Measurements from ENCODE around the gene PNRC2.

PNRC2 gene, protein sequence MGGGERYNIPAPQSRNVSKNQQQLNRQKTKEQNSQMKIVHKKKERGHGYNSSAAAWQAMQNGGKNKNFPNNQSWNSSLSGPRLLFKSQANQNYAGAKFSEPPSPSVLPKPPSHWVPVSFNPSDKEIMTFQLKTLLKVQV

DNA sequence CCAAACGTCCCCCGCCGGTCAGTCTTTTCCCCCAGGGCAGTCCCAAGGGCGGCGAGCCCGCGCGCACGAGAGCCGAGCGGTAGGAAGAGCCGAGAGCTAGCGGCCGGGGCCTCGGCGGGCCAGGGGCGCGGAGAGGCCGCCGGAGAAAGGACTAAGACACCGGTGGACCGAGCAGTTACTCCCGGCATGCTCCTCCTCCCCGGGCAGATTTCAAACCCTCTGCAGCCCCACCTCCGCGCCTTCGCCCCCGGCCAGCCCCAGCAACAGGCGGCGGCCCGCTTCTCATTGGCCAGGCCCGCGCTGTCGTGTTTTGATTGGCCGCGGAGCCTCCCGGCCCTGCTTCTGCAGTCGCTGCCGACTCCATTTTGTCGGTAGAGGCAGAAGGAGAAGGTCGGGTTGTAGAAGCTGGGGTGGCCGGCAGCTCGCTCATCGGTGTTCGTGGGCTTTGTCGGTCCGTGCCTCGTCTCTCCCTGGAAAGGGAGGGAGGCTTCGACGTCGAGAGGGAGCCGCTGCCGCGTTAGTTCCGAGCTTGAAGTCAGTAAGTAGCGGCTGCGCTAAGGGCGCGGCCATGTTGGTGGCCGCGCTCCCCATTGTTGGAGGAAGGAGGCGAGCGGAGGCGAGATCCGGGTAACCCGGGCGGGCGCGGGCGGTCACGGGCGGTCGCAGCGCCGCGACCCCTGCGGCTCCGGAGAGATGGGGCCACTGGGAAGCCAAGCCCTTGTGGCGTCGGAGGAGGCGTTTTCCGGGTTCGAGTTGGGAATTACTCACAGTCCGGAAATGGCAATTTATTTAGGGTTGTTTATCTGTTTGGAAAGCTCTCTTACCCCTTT, at the start of gene PNRC2:
TSS of gene PNRC2 (plus strand) at position 368 of the 830 bp plus-strand sequence. CDS start 1,630 bp downstream, outside the sequence.
- peak within 1 kb of the TSS; percentile 99 for H3K27ac ChIP-seq (ENCODE audit: low read length)
- H3K36me3 ChIP-seq (replicated peaks; ENCODE audit: insufficient read depth, low read length), result no peaks in the 10 kb centered on the region; the same call in 1 of the 2 replicates
- peak; percentile 96 for DNase-seq
- peaks cover 40% of the 10 kb centered on the region for H3F3A ChIP-seq (ENCODE audit: insufficient read depth, low read length)
- H4K20me1 ChIP-seq (ENCODE audit: insufficient read depth, low read length), result peaks cover 13% of the 10 kb centered on the region
- H3K9me2 ChIP-seq (replicated peaks; ENCODE audit: insufficient read depth, low read length), result no peaks in the 10 kb centered on the region
- H3K9me3 ChIP-seq (replicated peaks; ENCODE audit: insufficient read depth, low read length), result no peaks in the 10 kb centered on the region
- H2AFZ ChIP-seq (ENCODE audit: low read length), result peak within 1 kb of the TSS; percentile 56
- H3K9ac ChIP-seq (ENCODE audit: low read length), result peak within 1 kb of the TSS; percentile 97
- peak within 1 kb of the TSS; percentile 76 for H3K4me2 ChIP-seq (ENCODE audit: low read depth, low read length)
- peak within 1 kb of the TSS; percentile 93 for H3K4me3 ChIP-seq (ENCODE audit: low read length)
- peaks cover 36% of the 10 kb centered on the region for H3K4me1 ChIP-seq (ENCODE audit: low read length)
- peaks cover 40% of the 10 kb centered on the region for H3K79me2 ChIP-seq (ENCODE audit: low read length)
- TF ChIP-seq EZH2 (optimal IDR thresholded peaks at IDR 0.05; ENCODE audit: low read depth, low read length), result no peak
- TF ChIP-seq, protein P1, sequence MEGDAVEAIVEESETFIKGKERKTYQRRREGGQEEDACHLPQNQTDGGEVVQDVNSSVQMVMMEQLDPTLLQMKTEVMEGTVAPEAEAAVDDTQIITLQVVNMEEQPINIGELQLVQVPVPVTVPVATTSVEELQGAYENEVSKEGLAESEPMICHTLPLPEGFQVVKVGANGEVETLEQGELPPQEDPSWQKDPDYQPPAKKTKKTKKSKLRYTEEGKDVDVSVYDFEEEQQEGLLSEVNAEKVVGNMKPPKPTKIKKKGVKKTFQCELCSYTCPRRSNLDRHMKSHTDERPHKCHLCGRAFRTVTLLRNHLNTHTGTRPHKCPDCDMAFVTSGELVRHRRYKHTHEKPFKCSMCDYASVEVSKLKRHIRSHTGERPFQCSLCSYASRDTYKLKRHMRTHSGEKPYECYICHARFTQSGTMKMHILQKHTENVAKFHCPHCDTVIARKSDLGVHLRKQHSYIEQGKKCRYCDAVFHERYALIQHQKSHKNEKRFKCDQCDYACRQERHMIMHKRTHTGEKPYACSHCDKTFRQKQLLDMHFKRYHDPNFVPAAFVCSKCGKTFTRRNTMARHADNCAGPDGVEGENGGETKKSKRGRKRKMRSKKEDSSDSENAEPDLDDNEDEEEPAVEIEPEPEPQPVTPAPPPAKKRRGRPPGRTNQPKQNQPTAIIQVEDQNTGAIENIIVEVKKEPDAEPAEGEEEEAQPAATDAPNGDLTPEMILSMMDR (IDR thresholded peaks at IDR 0.05; ENCODE audit: low read length), result no peak
- no peak for TF ChIP-seq EZH2phosphoT487 (IDR thresholded peaks at IDR 0.05; ENCODE audit: low read length)
- H3K27me3 ChIP-seq (replicated peaks; ENCODE audit: insufficient read depth, low read length), result no peaks in the 10 kb centered on the region

DNA sequence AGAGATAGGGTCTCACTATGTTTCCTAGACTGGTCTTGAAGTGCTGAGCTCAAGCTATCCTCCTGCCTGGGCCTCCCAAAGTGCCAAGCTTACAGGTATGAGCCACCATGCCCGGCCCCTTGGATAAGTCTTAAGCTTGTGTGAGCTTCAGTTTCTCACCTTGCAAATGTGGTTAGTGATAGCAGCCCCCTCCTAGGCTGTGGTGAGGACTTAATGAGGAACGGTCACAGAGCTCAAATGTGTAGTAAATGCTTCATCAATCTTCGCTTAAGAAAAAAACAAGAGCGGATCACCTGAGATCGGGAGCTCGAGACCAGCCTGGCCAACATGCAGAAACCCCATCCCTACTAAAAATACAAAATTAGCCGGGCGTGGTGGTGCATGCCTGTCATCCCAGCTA, 49.5 kb upstream of the PNRC2 start:
- Histone ChIP-seq H3K4me2 (ENCODE audit: low read depth, low read length) (no peak overlapping the region), H3K36me3 (replicated peaks; ENCODE audit: insufficient read depth, low read length) (no peaks in the 10 kb centered on the region), H3K9me2 (replicated peaks; ENCODE audit: insufficient read depth, low read length) (no peaks in the 10 kb centered on the region), H3K27ac (ENCODE audit: low read length) (no peak overlapping the region), H3K9ac (ENCODE audit: low read length) (no peak overlapping the region), H3K79me2 (ENCODE audit: low read length) (no peaks in the 10 kb centered on the region), H3K27me3 (replicated peaks; ENCODE audit: insufficient read depth, low read length) (no peaks in the 10 kb centered on the region), H3K4me3 (ENCODE audit: low read length) (no peak overlapping the region), H3K9me3 (replicated peaks; ENCODE audit: insufficient read depth, low read length) (no peaks in the 10 kb centered on the region), H3F3A (ENCODE audit: insufficient read depth, low read length) (no peaks in the 10 kb centered on the region), H3K4me1 (ENCODE audit: low read length) (peaks cover 7% of the 10 kb centered on the region), H4K20me1 (ENCODE audit: insufficient read depth, low read length) (no peaks in the 10 kb centered on the region), H2AFZ (ENCODE audit: low read length) (no peak overlapping the region)
- DNase-seq, result no peak
- TF ChIP-seq EZH2 (optimal IDR thresholded peaks at IDR 0.05; ENCODE audit: low read depth, low read length) (no peak), EZH2phosphoT487 (IDR thresholded peaks at IDR 0.05; ENCODE audit: low read length) (no peak)
- TF ChIP-seq, protein P1 (IDR thresholded peaks at IDR 0.05; ENCODE audit: low read length), result no peak

DNA sequence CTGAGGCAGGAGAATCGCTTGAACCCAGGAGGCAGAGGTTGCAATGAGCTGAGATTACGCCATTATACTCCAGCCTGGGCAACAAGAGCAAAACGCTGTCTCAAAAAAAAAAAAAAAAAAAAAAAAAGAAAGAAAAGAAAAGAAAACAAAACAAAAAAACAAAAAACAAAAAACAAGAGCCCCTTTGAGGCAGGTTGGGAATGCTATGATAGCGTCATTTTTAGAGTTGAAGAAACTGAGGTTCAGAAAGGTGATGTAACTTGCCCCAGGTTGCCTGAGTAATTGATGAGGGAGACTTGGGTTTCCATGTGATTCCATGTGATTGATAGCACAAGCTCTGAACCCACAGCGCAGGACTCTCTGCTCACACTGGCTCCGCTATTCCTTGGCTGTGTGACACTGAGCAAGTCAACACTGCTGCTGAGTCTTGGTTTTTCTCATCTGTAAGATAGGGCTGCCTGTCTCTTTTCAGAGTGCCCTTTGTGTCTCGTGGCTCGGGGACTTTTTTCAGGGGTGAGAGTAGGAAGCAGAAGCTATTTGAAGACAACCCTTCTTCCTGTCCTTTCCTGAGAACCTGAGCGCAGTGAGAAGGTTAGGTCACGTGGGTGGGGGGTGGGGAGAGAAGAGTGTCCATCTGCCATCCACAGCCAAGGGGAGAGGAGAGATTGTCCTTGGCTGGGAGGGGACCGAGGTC, 48.9 kb upstream of the PNRC2 start:
- H3K27me3 ChIP-seq (replicated peaks; ENCODE audit: insufficient read depth, low read length), result no peaks in the 10 kb centered on the region
- H3K36me3 ChIP-seq (replicated peaks; ENCODE audit: insufficient read depth, low read length), result no peaks in the 10 kb centered on the region
- H4K20me1 ChIP-seq (ENCODE audit: insufficient read depth, low read length), result no peaks in the 10 kb centered on the region
- peak; percentile 50 for DNase-seq
- peak overlapping the region; percentile 30 for H3K4me2 ChIP-seq (ENCODE audit: low read depth, low read length)
- no peaks in the 10 kb centered on the region for H3K79me2 ChIP-seq (ENCODE audit: low read length)
- peak overlapping the region; percentile 42; the same call in 1 of the 2 replicates for H2AFZ ChIP-seq (ENCODE audit: low read length)
- H3K4me1 ChIP-seq (ENCODE audit: low read length), result peaks cover 7% of the 10 kb centered on the region
- H3K27ac ChIP-seq (ENCODE audit: low read length), result no peak overlapping the region; the same call in 1 of the 2 replicates
- H3F3A ChIP-seq (ENCODE audit: insufficient read depth, low read length), result no peaks in the 10 kb centered on the region
- no peak overlapping the region for H3K4me3 ChIP-seq (ENCODE audit: low read length)
- TF ChIP-seq EZH2phosphoT487 (IDR thresholded peaks at IDR 0.05; ENCODE audit: low read length) (no peak), EZH2 (optimal IDR thresholded peaks at IDR 0.05; ENCODE audit: low read depth, low read length) (no peak)
- TF ChIP-seq, protein P1 (IDR thresholded peaks at IDR 0.05; ENCODE audit: low read length), result no peak
- H3K9ac ChIP-seq (ENCODE audit: low read length), result no peak overlapping the region
- H3K9me2 ChIP-seq (replicated peaks; ENCODE audit: insufficient read depth, low read length), result no peaks in the 10 kb centered on the region
- H3K9me3 ChIP-seq (replicated peaks; ENCODE audit: insufficient read depth, low read length), result no peaks in the 10 kb centered on the region

Data from MM.1S (cell line).